KMS-11 (cell line): ENCODE data around the gene MICAL3.

Source experiments
- H2AFZ ChIP-seq: fragments of 200-600 bp; sonication (generic); 2 replicates; pipeline ENCODE4 v1.6.1; 2016; ENCODE audit warnings: antibody characterized with exemption, mixed run types, low read depth
- H3K27ac ChIP-seq: fragments of 200-600 bp; sonication (generic); 2 replicates; pipeline ENCODE4 v1.6.1; 2016; ENCODE audit warnings: mild to moderate bottlenecking, mixed run types
- H3K27me3 ChIP-seq: fragments of 200-600 bp; sonication (generic); 2 replicates; pipeline ENCODE4 v1.6.1; 2017; ENCODE audit warnings: mild to moderate bottlenecking, low read depth, mixed run types, moderate library complexity; ENCODE audit not compliant: insufficient read depth
- H3K36me3 ChIP-seq: fragments of 200-600 bp; sonication (generic); 2 replicates; pipeline ENCODE4 v1.6.1; 2017; ENCODE audit warnings: mild to moderate bottlenecking, mixed run types; ENCODE audit not compliant: insufficient read depth
- H3K4me1 ChIP-seq: fragments of 200-600 bp; sonication (generic); 2 replicates; pipeline ENCODE4 v1.6.1; 2016; ENCODE audit warnings: mild to moderate bottlenecking, low read depth, mixed run types; ENCODE audit not compliant: poor library complexity, severe bottlenecking
- H3K4me2 ChIP-seq: fragments of 200-600 bp; sonication (generic); 2 replicates; pipeline ENCODE4 v1.7.0; 2016; ENCODE audit warnings: mild to moderate bottlenecking, mixed run types
- H3K4me3 ChIP-seq: fragments of 200-600 bp; sonication (generic); IDR thresholded peaks from 2 replicates; pipeline ENCODE4 v1.6.1; 2017; ENCODE audit warnings: low read depth, low read length, mixed read lengths; ENCODE audit not compliant: insufficient read depth
- H3K79me2 ChIP-seq: fragments of 200-600 bp; sonication (generic); 2 replicates; pipeline ENCODE4 v1.6.1; 2016; ENCODE audit warnings: low read depth, mixed run types; ENCODE audit not compliant: insufficient read depth
- H3K9ac ChIP-seq: fragments of 200-600 bp; sonication (generic); 2 replicates; pipeline ENCODE4 v1.6.1; 2016; ENCODE audit warnings: mild to moderate bottlenecking, mixed run types
- H4K20me1 ChIP-seq: fragments of 200-600 bp; sonication (generic); 2 replicates; pipeline ENCODE4 v1.6.1; 2016; ENCODE audit warnings: mild to moderate bottlenecking, mixed run types; ENCODE audit not compliant: insufficient read depth
- TF ChIP-seq, protein P1 (sequence below): fragments of 200-600 bp; sonication (generic); conservative IDR thresholded peaks from 2 replicates; pipeline ENCODE4 v1.6.1; 2017; ENCODE audit warnings: low read depth, mild to moderate bottlenecking, antibody characterized with exemption, low read length, moderate library complexity, mixed read lengths

Gene MICAL3

DNA sequence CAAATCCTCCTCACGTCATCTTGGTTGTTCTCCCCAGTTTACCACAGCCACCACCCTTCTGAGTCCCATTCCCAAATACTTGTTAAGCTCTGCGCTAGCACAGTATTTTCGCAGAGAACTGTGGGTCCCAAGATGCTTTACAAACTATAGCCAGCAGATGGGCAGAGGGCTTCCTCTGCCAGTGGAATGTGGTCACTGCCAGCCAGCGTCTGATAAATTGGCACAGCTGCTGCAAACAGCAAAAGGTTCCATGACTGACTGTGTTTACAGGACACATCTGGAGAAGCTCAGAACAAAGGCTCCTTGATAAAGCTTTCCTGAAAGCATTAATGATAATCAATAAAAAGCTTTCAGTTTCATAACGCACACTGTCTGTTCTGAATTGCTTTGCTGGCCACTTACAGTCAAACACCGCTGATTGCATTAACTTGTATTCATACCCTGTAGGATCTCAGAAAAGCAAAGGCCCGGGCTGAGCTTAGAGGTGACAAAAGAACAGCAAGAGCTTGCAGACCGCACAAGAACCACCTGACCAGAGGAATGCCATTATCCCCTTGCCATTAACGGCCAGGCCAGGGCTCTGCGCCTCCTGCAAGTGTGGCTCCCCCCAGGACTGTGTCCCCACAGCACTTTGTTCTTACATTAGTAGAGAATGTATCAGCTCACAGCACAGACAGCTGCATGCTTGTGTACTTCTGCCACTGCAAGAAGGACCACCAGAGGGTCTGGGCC, 120.6 kb downstream of the MICAL3 start:
- Histone ChIP-seq H3K4me2 (peak overlapping the region; percentile 90), H3K36me3 (peaks cover 12% of the 10 kb centered on the region; the same call in 1 of the 2 replicates), H3K4me3 (no peak overlapping the region), H3K79me2 (peaks cover 7% of the 10 kb centered on the region; the same call in 1 of the 2 replicates), H4K20me1 (no peaks in the 10 kb centered on the region), H3K4me1 (peaks cover 86% of the 10 kb centered on the region), H3K9ac (peak overlapping the region; percentile 13; the same call in 1 of the 2 replicates), H2AFZ (no peak overlapping the region), H3K27ac (peak overlapping the region; percentile 86), H3K27me3 (no peaks in the 10 kb centered on the region)
- TF ChIP-seq, protein P1, sequence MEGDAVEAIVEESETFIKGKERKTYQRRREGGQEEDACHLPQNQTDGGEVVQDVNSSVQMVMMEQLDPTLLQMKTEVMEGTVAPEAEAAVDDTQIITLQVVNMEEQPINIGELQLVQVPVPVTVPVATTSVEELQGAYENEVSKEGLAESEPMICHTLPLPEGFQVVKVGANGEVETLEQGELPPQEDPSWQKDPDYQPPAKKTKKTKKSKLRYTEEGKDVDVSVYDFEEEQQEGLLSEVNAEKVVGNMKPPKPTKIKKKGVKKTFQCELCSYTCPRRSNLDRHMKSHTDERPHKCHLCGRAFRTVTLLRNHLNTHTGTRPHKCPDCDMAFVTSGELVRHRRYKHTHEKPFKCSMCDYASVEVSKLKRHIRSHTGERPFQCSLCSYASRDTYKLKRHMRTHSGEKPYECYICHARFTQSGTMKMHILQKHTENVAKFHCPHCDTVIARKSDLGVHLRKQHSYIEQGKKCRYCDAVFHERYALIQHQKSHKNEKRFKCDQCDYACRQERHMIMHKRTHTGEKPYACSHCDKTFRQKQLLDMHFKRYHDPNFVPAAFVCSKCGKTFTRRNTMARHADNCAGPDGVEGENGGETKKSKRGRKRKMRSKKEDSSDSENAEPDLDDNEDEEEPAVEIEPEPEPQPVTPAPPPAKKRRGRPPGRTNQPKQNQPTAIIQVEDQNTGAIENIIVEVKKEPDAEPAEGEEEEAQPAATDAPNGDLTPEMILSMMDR: no peak

DNA sequence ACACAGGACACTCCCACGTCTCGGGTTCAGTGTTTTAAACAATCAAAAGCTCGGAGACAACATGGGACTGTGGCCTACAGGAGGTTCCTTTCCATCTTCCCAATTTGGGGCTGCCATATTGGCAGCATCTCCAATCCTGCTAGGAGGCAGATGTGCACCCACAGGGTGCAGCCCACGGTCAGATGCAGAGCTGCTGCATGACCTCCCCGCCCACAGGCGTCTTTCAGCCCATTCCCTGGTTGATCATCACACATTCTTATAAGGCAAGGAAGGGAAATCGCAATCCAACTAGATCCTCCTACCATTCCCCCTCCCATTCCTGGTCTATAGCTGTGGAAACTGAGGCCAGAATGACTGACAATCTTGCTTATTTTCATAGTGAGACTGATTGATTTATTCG, 121.4 kb downstream of the MICAL3 start:
- Histone ChIP-seq H3K9ac (peak overlapping the region; percentile 12; the same call in 1 of the 2 replicates), H3K36me3 (peaks cover 12% of the 10 kb centered on the region; the same call in 1 of the 2 replicates), H3K79me2 (peaks cover 7% of the 10 kb centered on the region; the same call in 1 of the 2 replicates), H4K20me1 (no peaks in the 10 kb centered on the region), H3K4me3 (no peak overlapping the region), H3K4me1 (peaks cover 91% of the 10 kb centered on the region), H3K27me3 (no peaks in the 10 kb centered on the region), H3K4me2 (peak overlapping the region; percentile 90), H3K27ac (peak overlapping the region; percentile 86), H2AFZ (no peak overlapping the region)
- TF ChIP-seq, protein P1: no peak

DNA sequence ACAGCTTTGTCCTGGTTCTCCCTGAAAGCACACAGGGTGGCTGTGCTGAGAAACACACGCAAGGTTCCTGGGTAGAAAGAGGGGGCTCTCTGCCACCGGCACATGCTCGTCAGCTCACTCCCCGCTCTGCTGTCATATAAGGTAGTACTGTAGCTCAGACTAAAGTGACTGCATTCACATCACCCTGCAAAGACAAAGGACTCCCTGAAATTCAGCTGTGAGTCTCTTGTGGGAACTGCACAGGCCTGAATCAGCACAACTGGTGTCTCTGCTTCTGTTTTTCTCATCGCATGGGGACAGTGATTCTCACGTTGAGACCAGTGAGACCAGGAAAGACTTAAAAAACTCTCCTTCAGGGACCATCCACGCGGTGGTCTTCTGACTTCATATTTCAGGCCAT, 126.0 kb downstream of the MICAL3 start:
- no peaks in the 10 kb centered on the region for H3K27me3 ChIP-seq
- TF ChIP-seq, protein P1: no peak
- H3K4me1 ChIP-seq: peaks cover 67% of the 10 kb centered on the region
- peak overlapping the region; percentile 33; the same call in 1 of the 2 replicates for H3K9ac ChIP-seq
- no peak overlapping the region for H3K4me3 ChIP-seq
- peaks cover 7% of the 10 kb centered on the region; the same call in 1 of the 2 replicates for H3K79me2 ChIP-seq
- 0 out of 2 replicates have a peak, but pooled peaks cover 5% of the 10 kb centered on the region for H3K36me3 ChIP-seq
- H4K20me1 ChIP-seq: no peaks in the 10 kb centered on the region
- no peak overlapping the region for H2AFZ ChIP-seq
- peak overlapping the region; percentile 86 for H3K4me2 ChIP-seq
- H3K27ac ChIP-seq: peak overlapping the region; percentile 86

DNA sequence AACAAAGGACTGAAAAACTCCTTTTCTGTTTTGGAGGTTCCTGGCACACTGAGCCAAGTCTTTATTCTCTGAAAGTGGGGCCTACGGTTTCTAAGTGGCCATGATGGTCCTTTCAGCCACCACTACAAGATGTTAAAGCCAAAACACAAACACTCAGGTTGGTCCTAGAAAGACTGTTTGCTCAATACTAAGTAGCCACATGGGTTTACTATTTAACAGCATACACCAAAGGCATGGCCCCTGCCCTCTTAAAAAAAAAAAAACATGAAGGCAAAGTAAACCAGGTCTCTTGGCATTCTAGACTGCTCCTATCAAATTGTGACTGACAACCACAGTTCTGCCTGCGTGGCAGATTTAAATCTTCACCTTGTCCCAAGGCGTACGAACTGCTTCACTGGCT, 126.5 kb downstream of the MICAL3 start:
- 0 out of 2 replicates have a peak, but pooled peaks cover 5% of the 10 kb centered on the region for H3K36me3 ChIP-seq
- H3K79me2 ChIP-seq: peaks cover 4% of the 10 kb centered on the region; the same call in 1 of the 2 replicates
- no peaks in the 10 kb centered on the region for H3K27me3 ChIP-seq
- TF ChIP-seq, protein P1: no peak
- no peaks in the 10 kb centered on the region for H4K20me1 ChIP-seq
- H3K9ac ChIP-seq: peak overlapping the region; percentile 33; the same call in 1 of the 2 replicates
- no peak overlapping the region for H2AFZ ChIP-seq
- H3K27ac ChIP-seq: peak overlapping the region; percentile 86
- no peak overlapping the region for H3K4me3 ChIP-seq
- peaks cover 62% of the 10 kb centered on the region for H3K4me1 ChIP-seq
- peak overlapping the region; percentile 86 for H3K4me2 ChIP-seq
